AG10803 (cell line): ENCODE data around the gene LMF2.

ENCODE experiments used
- DNase-seq: peaks from one replicate; pipeline ENCODE4 v3.0.0; 2010; ENCODE audit warnings: low read depth
- H3K4me3 ChIP-seq: 2 replicates; pipeline ENCODE4 v1.5.1; 2011; ENCODE audit warnings: mild to moderate bottlenecking, low read length, control low read depth
- TF ChIP-seq, protein P1 (sequence below): conservative IDR thresholded peaks from 2 replicates; pipeline ENCODE4 v1.5.1; 2011; ENCODE audit warnings: mild to moderate bottlenecking, low read length, control low read depth, inconsistent platforms

Gene LMF2

GRCh38 chr22:50516068-50516467, 8.6 kb upstream of the LMF2 start:
- DNase-seq: no peak
- TF ChIP-seq, protein P1, sequence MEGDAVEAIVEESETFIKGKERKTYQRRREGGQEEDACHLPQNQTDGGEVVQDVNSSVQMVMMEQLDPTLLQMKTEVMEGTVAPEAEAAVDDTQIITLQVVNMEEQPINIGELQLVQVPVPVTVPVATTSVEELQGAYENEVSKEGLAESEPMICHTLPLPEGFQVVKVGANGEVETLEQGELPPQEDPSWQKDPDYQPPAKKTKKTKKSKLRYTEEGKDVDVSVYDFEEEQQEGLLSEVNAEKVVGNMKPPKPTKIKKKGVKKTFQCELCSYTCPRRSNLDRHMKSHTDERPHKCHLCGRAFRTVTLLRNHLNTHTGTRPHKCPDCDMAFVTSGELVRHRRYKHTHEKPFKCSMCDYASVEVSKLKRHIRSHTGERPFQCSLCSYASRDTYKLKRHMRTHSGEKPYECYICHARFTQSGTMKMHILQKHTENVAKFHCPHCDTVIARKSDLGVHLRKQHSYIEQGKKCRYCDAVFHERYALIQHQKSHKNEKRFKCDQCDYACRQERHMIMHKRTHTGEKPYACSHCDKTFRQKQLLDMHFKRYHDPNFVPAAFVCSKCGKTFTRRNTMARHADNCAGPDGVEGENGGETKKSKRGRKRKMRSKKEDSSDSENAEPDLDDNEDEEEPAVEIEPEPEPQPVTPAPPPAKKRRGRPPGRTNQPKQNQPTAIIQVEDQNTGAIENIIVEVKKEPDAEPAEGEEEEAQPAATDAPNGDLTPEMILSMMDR: no peak
- H3K4me3 ChIP-seq: no peak overlapping the region

DNA sequence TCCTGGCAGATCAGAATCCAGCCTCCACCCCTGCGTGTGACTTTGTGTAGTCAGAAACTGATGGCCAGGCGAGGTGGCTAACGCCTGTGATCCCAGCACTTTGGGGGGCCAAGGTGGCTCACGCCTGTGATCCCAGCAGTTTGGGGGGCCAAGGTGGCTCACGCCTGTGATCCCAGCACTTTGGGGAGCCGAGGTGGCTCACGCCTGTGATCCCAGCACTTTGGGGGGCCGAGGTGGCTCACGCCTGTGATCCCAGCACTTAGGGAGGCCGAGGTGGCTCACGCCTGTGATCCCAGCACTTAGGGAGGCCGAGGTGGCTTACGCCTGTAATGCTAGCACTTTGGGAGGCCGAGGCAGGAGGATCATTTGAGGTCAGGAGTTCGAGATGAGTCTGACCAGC, 5.7 kb upstream of the LMF2 start:
- TF ChIP-seq, protein P1: no peak
- no peak for DNase-seq
- H3K4me3 ChIP-seq: no peak overlapping the region

DNA sequence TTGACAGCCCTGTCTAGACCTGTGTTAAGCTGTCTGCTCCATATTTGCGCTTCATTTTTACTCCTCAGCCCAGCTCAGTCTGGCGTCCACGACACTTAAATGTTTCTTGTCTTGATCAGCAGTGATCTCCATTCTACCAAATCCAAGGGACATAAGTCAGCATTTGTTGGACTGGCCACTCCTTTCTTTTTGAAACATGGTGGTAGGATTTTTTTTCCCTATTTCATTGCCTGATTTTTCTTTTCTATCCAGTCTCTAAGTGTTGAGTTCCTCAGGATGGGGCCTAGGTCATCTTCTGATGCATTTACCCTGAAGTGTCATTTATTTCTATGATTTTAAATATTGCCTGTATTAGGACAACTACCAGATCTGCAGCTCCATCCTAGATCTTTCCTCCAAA, 1.4 kb upstream of the LMF2 start:
- no peak for DNase-seq
- TF ChIP-seq, protein P1: no peak

DNA sequence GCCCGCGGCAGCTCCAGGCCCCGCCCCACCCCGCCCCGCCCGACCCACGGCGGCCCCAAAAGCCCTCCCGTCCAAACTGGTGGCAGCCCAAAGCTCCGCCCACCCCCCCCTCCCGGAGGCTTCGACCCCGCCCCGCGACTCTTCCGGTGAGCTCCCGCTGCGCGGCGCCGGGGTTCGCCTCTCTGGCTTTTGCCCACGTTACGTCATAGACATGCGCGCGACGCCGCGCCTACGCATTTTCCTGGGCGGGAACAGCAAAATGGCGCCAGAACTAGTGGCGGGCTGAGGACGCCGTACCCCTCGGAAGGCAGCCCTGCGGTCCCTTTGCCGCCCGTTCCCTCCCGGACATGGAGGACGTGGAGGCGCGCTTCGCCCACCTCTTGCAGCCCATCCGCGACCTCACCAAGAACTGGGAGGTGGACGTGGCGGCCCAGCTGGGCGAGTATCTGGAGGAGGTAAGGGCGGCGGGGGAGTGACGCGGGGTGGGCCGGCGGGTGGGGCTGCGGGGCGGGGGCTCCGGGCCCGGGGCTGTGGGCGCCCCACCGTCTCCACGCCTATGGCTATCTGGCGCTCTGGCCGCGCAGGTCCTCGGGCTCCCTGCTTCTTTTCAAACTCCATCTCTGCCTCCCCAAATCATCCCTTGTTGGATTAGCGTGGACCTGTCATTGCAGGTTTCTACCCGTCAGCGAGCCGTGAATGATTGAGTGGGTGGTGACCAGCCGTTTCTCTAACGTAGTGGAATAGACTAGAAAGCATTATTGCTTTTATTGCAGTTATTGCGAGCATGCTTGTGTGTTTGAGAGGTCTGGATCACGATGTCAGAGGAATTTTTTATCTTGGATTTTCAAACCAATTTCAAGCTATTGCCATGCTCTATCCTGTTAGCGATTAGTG, 736 bp upstream of the LMF2 start, which contains the start of gene NCAPH2:
Gene NCAPH2, plus strand, starts transcription at position 234 of the 894 bp plus-strand sequence. Its CDS starts 114 bp downstream, at position 348.
- TF ChIP-seq, protein P1: no peak
- peak; percentile 94 for DNase-seq
- peak within 1 kb of the TSS; percentile 97 for H3K4me3 ChIP-seq

More for the DNA sequence above, 1.4 kb upstream of the LMF2 start:
- peak overlapping the region; percentile 86 for H3K4me3 ChIP-seq

DNA sequence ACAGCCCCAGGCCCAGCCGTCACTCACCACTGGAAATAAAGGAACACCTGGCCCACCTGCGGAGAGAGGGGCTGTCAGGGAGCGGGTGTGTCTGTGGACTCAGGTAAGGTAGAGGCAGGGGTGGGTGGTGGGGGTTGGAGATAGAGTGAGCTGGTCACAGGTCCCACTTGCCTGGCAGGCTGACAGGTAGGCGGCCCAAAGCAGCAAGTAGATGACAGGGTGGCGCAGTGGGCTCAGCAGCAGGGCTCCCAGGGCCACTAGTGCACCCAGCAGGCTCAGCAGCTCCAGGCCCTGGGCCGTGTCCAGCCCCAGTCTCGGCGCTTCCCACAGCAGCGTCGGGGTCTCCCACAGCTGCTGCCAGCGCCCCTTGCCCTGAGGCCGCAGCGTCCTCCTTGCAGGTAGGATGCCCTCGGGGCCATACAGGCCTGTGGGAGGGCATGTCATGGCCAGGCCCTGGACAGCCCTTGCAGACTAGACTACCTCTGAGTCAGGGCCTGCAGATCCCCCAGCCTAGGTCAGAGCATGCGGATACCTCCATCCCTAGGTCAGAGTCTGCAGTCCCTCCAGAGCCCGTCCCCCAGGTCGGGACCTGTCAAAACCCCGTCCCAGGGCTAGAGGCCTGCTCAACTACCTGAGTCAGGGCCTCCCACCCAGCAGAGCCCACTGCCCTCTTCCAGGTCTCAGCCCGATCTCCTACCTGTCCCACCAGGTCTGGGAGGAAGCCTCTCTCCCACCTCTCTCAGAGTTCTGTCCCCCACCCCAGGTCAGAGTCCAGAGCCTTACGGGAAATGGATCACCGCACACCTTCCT, 686 bp downstream of the LMF2 start:
- DNase-seq: no peak
- peak overlapping the region; percentile 97 for H3K4me3 ChIP-seq
- TF ChIP-seq, protein P1: no peak

DNA sequence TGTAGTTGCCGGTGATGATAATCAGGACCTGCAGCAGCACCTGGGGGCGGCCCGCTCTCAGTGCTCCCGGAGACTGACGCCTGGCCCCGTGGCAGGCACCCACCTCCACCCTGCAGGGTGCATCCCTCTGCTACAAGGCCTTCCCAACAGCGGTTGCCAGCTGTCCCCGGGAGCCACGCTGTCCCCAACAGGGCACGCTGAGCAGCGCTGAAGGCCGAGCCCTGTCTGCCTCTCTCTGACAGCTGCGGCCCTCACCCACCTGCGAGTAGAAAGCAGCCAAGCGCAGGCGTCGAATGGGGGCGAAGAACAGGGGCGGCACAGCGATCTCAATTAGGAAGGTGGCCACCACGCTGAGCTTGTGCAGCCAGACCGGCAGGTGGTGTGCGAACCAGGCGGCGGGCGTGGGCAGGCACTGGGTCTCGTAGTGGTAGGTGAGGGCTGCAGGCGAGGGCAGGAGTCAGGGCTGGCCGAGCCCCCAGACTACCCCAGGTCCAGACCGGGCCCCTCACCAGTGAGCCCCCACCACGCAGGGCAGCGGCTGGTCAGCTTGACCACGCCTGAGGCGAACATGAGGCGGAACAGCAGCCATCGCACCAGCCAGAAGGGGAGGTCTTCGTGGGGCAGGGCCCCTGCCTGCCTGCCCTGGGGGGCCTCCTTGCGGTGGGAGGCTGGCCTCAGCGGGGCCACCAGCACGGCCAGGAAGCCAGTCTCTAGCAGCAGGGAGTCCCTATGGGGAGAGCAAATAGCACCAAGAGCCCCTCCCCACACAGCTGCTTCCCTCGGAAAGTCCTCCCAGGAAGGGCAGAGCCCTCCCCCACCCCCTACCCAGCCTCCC, 1.5 kb downstream of the LMF2 start:
- H3K4me3 ChIP-seq: peak overlapping the region; percentile 97
- no peak for DNase-seq
- TF ChIP-seq, protein P1: no peak
